ENCODE data around the gene SLC22A23. TPM values are rescaled to one million over a fixed set of nuclear protein-coding genes. Genes with fewer than 3 reads are reported as not detected.

The SLC22A23 gene
- total RNA-seq, 1 donor from 2014 or later, result 4.0 TPM

DNA sequence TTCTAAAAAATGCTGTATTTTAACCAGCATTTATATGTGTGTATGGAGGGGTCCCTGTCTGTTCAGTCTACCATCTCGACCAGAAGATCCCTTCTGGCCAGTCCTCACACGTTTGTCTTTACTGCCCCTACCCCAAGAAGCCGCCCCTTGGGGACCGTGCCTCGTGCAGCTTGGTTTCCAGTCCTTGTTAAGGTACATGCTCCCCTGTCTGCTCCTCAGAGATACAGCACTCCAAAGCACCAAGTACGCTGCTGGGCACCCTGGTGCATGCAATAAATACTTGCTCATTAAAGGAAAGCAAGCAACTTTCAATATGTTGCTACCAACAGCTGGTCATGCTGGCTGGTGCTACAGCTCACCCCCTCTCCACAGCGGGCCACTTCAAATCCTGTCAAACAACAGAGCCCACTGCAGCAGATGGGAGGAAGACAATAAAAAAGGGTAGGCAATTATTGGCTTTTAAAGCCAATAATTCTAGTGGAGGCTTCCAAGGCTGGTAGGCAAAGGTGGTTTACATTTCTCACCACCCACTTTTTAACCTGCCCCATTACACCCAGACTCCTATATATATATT is 136.5 kb downstream of the SLC22A23 start:
- DNase-seq (ENCODE audit: low read depth, low spot score), result no peak

- no peak for DNase-seq (ENCODE audit: low read depth, low spot score)
Measured at GRCh38 chr6:3319610-3320200, 137.1 kb downstream of the SLC22A23 start.

GRCh38 chr6:3318821-3319540 is 137.9 kb downstream of the SLC22A23 start:
- no peak for DNase-seq (ENCODE audit: low read depth, low spot score)

DNA sequence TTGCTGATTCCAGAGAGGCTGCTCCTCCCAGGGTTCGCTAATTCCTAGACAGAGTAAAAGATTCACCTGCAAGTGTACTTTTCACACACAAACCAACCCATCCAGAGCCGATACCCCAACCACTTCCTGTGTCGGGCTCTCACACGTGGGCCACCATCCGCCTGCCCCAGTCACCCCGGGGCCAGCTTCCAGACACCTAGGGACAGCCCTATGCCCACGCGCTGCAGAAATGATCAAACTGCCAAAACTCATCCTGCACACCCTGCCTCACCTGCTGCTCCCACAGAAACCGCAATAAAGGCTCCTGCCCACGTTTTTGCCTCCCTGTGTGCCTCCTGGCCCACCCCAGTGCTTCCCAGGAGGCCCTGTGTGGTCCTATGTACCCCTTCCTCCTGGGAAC is 138.6 kb downstream of the SLC22A23 start:
- no peak for DNase-seq (ENCODE audit: low read depth, low spot score)

GRCh38 chr6:3317741-3318211 is 139.1 kb downstream of the SLC22A23 start:
- DNase-seq (ENCODE audit: low read depth, low spot score), result no peak

- DNase-seq (ENCODE audit: low read depth, low spot score), result no peak
Measured at GRCh38 chr6:3316818-3317217, 140.0 kb downstream of the SLC22A23 start.

GRCh38 chr6:3316331-3316730 is 140.5 kb downstream of the SLC22A23 start:
- no peak for DNase-seq (ENCODE audit: low read depth, low spot score)

DNA sequence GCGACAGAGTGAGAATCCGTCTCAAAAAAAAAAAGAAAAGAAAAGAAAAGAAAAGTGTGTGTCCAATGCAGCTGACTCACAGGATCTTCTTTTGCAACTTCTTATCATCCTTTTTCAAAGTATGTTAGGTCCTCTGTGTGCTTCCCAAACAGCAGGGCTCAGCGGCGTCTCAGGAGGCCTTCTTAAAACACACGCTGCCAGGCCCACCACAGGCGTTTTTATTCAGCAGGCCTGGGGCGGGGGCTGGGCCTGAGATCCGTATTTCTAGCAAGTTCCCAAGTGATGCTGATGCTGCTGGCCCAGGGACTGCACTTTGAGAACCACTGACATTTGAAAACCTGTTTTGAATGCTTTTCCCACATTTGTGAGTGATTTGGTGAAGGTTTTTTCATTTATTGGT is 141.0 kb downstream of the SLC22A23 start:
- no peak for DNase-seq (ENCODE audit: low read depth, low spot score)

DNA sequence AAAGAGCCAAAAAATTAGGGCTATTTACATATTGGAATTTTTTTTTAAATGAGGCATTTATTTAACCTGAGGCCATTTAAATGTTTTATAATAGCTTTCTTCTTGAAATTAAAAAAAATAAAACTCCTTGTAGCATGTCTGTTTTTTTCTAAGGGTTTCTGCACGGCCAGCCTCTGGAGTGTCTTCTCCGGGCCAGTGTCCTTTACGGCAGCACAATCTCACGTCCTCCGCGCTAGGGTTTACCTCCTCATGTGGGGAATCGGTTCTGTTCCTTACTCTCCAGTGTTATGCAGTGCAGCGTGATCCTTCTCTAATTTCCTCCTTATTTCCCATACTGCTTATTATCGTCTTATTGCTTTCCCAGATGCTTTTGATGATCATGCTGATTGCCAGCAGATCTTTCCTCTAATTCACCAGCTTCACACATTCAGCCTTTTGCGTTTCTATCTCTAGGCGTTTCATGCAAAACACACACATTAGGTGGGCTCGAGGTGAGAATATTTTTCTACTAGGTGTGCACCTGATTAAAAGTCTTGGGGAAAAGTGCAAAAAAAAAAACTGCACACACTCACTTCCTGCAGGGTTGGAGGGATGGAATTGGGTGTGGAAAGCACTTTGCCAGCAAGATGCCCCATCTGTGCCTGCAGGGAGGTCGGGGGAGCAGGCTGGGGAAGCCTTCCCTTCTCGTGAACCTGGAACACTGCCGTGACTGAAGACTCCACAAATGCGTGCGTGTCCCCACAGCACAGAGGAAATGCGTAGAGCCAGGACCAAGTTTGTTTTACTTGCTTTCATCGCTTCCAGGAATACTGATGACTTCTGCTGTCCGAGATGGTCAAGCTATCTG is 142.0 kb downstream of the SLC22A23 start:
- DNase-seq (ENCODE audit: low read depth, low spot score), result no peak

DNA sequence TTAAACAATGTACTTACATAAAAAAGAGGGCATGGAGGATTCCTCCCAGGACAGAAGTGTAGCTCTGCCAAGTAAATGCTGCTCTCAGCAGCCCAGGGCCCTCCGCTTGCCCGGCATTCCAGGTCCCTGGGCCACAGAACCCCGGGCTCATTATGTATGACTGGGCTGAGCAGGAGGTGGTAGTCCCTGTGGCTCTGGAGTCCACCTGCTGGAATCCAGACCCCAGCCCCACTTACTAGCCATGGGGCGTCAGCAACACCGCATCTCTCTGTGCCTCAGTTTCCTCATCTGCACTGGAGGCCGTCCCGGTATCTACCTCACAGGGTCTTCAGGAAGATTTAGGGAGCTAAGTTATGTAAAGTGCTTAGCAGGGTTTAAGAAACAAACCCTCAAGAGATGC is 142.7 kb downstream of the SLC22A23 start:
- no peak for DNase-seq (ENCODE audit: low read depth, low spot score)

GRCh38 chr6:3312604-3313231 is 144.1 kb downstream of the SLC22A23 start:
- DNase-seq (ENCODE audit: low read depth, low spot score), result no peak

GRCh38 chr6:3311826-3312225 is 145.0 kb downstream of the SLC22A23 start:
- DNase-seq (ENCODE audit: low read depth, low spot score), result no peak

DNA sequence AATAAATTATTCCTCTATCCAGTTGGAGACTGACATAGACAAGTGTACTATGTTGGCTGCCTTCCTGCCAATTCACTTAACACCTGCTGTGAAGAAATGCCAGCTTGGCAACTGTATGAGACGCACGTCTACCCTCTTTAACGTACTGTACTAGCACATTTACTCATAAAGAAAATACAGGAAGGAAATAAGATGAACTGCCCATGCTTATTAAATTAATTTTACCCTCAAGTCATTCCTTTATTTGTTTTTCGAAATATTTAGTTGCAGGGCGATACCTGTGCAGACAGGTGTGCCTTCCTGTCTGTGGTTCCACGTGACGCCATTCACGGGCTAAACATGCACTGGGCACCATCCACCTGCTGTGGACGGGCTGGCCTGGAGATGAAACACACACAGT is 146.1 kb downstream of the SLC22A23 start:
- DNase-seq (ENCODE audit: low read depth, low spot score), result no peak

DNA sequence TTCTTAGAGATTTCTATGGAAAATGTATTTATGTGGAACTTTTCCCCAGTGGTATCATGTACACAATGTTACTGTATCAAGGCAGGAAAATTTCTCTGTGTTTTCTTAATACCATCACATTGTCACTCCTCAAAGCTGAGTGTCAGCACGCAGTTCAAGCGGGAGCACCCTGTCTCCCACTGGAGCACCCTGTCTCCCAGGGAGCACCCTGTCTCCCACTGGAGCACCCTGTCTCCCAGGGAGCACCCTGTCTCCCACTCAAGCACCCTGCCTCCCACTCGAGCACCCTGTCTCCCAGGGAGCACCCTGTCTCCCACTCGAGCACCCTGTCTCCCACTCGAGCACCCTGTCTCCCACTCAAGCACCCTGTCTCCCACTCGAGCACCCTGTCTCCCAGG is 146.8 kb downstream of the SLC22A23 start:
- DNase-seq (ENCODE audit: low read depth, low spot score), result no peak

- no peak for DNase-seq (ENCODE audit: low read depth, low spot score)
Measured at GRCh38 chr6:3309391-3310050, 147.3 kb downstream of the SLC22A23 start.

DNA sequence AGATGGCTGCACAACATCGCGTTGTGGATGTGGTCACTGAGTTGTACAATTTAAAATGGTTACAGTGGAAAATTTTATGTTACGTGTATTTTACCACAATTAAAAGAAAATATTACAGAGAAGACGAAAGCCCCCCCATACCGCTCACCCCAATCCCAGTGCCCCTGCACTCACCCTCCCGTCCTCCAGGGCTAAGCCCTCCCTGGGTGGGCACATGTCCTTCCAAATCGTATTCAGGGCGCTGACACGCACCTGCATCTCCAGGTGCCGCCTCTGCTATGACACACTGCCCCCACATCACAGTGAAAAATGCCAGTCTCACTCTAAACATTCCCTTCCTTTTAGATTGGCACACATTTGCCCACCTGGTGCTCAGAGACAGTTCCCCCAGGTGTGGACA is 148.7 kb downstream of the SLC22A23 start:
- no peak for DNase-seq (ENCODE audit: low read depth, low spot score)

DNA sequence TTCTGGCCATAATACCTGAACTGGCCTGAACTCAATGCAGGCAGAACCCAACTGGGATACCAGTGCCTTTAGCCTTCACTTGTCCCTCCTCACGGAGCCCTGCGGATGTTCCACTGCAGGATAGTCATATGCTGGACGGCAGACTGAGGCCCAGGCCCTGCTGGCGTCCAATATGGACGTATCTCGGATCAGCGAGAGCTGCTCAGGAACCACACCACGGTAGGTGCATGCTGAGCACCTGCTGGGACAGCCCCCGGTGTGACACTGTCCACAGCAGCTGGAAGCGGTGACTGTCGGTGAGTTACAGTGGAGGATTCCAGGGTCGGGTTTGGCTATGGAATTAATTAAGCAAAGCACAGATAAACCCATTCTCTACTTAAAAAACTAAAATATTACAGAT is 149.4 kb downstream of the SLC22A23 start:
- no peak for DNase-seq (ENCODE audit: low read depth, low spot score)

DNA sequence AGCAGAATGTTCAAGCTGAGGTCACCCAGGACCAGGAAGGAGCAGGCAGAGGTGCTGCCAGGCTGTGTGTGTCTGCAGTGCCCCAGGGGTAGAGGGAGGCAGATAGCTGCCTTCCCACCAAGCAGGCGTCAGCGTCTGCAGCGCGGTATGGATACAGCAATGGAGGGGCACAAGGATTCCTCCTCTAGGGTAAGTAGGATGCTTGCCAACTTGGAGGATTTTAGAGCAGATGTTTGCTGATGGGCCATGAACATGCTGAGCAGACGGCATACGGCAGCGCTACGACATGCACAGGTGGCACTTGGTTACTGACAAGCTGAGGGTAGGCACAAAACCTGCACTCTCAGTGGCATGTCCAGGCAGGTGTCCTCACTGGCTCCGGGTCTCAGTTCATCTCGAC is 150.0 kb downstream of the SLC22A23 start:
- DNase-seq (ENCODE audit: low read depth, low spot score), result no peak

DNA sequence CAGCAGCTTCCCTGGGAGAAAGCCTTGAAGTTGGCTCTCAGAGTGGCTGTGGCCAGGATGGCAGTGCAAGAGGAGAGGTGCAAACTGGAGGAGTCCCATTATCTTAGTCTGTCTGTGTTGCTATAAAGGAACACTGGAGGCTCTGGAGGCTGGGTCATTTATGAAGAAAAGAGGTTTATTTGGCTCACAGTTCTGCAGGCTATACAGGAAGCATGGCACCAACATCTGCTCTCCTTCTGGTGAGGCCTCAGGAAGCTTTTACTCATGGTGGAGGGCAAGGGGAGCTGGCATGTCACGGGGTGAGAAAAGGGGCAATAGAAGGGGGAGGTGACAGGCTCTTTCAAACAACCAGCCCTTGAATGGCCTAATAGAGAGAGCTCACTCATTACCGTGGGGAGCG is 151.0 kb downstream of the SLC22A23 start:
- DNase-seq (ENCODE audit: low read depth, low spot score), result no peak

DNA sequence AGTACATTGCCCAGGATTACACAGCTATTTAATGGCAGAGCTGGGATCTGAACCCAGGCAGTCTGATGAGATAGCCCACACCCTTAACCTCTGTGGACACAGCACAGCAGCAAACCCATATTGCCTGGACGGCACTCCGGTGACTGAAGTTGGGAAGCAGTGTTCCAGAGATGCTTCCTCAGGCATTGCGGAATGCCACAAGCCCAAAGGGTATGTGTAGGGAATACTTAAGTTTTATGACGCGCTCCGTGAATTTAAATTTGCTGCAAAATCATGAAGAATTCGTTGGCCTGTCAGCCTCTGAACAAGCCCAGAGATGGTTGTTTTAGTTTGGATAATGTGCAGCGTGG is 151.7 kb downstream of the SLC22A23 start:
- no peak for DNase-seq (ENCODE audit: low read depth, low spot score)

Measured in pulmonary artery endothelial cell (primary cell).